DOHH2 (cell line): ENCODE data around the gene NFIX.
"Not testable (repeated sequence)": the region's sequence is repeated elsewhere in the genome, so short reads cannot be mapped to it uniquely, and the experiment has no call there.

Source experiments
- H3F3A ChIP-seq: fragments of 200-600 bp; sonication (generic), shearing (Covaris generic); 2 replicates; pipeline ENCODE4 v1.6.0; 2016; ENCODE audit warnings: antibody characterized with exemption, mild to moderate bottlenecking; ENCODE audit not compliant: control insufficient read depth, insufficient read depth
- H3K27ac ChIP-seq: fragments of 200-600 bp; sonication (generic); 2 replicates; pipeline ENCODE4 v1.5.1; 2014; ENCODE audit warnings: low read depth, mild to moderate bottlenecking, low read length, moderate library complexity
- H3K27me3 ChIP-seq: fragments of 200-600 bp; sonication (generic); 2 replicates; pipeline ENCODE4 v1.6.1; 2014; ENCODE audit warnings: mild to moderate bottlenecking, low read length, mixed read lengths; ENCODE audit not compliant: control insufficient read depth
- H3K36me3 ChIP-seq: fragments of 200-600 bp; sonication (generic); 2 replicates; pipeline ENCODE4 v1.6.1; 2014; ENCODE audit warnings: mild to moderate bottlenecking, low read length, moderate library complexity, mixed read lengths; ENCODE audit not compliant: control insufficient read depth
- H3K4me1 ChIP-seq: fragments of 200-600 bp; sonication (generic); 2 replicates; pipeline ENCODE4 v1.6.1; 2014; ENCODE audit warnings: mild to moderate bottlenecking, low read length, mixed read lengths; ENCODE audit not compliant: control insufficient read depth
- H3K4me2 ChIP-seq: fragments of 200-600 bp; sonication (generic); 2 replicates; pipeline ENCODE4 v1.6.0; 2014; ENCODE audit warnings: mild to moderate bottlenecking, low read length, moderate library complexity
- H3K4me3 ChIP-seq: fragments of 200-600 bp; sonication (generic); 2 replicates; pipeline ENCODE4 v1.5.1; 2014; ENCODE audit warnings: mild to moderate bottlenecking, low read length, mixed read lengths
- H3K79me2 ChIP-seq: fragments of 200-600 bp; sonication (generic); 2 replicates; pipeline ENCODE4 v1.6.1; 2014; ENCODE audit warnings: mild to moderate bottlenecking, low read length, mixed read lengths; ENCODE audit not compliant: control insufficient read depth
- H3K9me2 ChIP-seq: fragments of 200-600 bp; sonication (generic); replicated peaks from 2 replicates; pipeline ENCODE4 v1.6.1; 2014; ENCODE audit warnings: mild to moderate bottlenecking, low read length, mixed read lengths; ENCODE audit not compliant: control insufficient read depth
- H3K9me3 ChIP-seq: fragments of 200-600 bp; sonication (generic); 2 replicates; pipeline ENCODE4 v1.6.1; 2014; ENCODE audit warnings: antibody characterized with exemption, low read length, mixed read lengths; ENCODE audit not compliant: control insufficient read depth, insufficient read depth
- H4K20me1 ChIP-seq: fragments of 200-600 bp; sonication (generic); 2 replicates; pipeline ENCODE4 v1.6.0; 2014; ENCODE audit warnings: low read depth, mild to moderate bottlenecking, antibody characterized with exemption, low read length, moderate library complexity; ENCODE audit not compliant: control insufficient read depth, insufficient read depth
- CTCF ChIP-seq: fragments of 200-600 bp; sonication (generic); IDR thresholded peaks from one replicate; pipeline ENCODE4 v1.5.1; 2014; ENCODE audit warnings: antibody characterized with exemption, mild to moderate bottlenecking, low read depth, low read length; ENCODE audit not compliant: poor library complexity, severe bottlenecking
- EZH2phosphoT487 ChIP-seq: fragments of 200-600 bp; sonication (generic); IDR thresholded peaks from 2 replicates; pipeline ENCODE4 v1.6.1; 2017; ENCODE audit warnings: borderline replicate concordance, mild to moderate bottlenecking, antibody characterized with exemption, low read length, moderate library complexity, mixed read lengths

The NFIX gene

GRCh38 chr19:12955996-12956395, 39.3 kb upstream of the NFIX start:
- no peaks in the 10 kb centered on the region for H3K27me3 ChIP-seq
- peaks cover 37% of the 10 kb centered on the region for H3K4me1 ChIP-seq
- TF ChIP-seq CTCF (no peak), EZH2phosphoT487 (no peak)
- no peaks in the 10 kb centered on the region; the same call in 1 of the 2 replicates for H4K20me1 ChIP-seq
- H3K4me3 ChIP-seq, result peak overlapping the region; percentile 96
- H3K9me3 ChIP-seq, result no peaks in the 10 kb centered on the region
- peaks cover 54% of the 10 kb centered on the region for H3K36me3 ChIP-seq
- peaks cover 63% of the 10 kb centered on the region for H3K79me2 ChIP-seq
- peak overlapping the region; percentile 54 for H3K27ac ChIP-seq
- H3K4me2 ChIP-seq, result peak overlapping the region; percentile 77
- peaks cover 31% of the 10 kb centered on the region for H3F3A ChIP-seq
- no peaks in the 10 kb centered on the region for H3K9me2 ChIP-seq

GRCh38 chr19:12956446-12957388, 38.6 kb upstream of the NFIX start, which contains the start of gene GADD45GIP1:
Gene GADD45GIP1, minus strand, starts transcription at chr19:12957223. Its CDS starts 11 bp downstream, at chr19:12957212.
- no peak for TF ChIP-seq EZH2phosphoT487
- TF ChIP-seq CTCF, result peak; percentile 10
- Histone ChIP-seq H3K9me2 (no peaks in the 10 kb centered on the region), H3K9me3 (no peaks in the 10 kb centered on the region), H3F3A (peaks cover 29% of the 10 kb centered on the region), H3K4me1 (peaks cover 37% of the 10 kb centered on the region), H3K27ac (peak within 1 kb of the TSS; percentile 54), H3K4me2 (peak within 1 kb of the TSS; percentile 77), H3K4me3 (peak within 1 kb of the TSS; percentile 96), H4K20me1 (no peaks in the 10 kb centered on the region; the same call in 1 of the 2 replicates), H3K36me3 (peaks cover 49% of the 10 kb centered on the region), H3K27me3 (no peaks in the 10 kb centered on the region), H3K79me2 (peaks cover 62% of the 10 kb centered on the region)

GRCh38 chr19:12957389-12957952, 37.8 kb upstream of the NFIX start:
- peak overlapping the region; percentile 77 for H3K4me2 ChIP-seq
- peaks cover 37% of the 10 kb centered on the region for H3K4me1 ChIP-seq
- H3K27ac ChIP-seq, result peak overlapping the region; percentile 54
- H3K79me2 ChIP-seq, result peaks cover 54% of the 10 kb centered on the region
- H4K20me1 ChIP-seq, H3K9me2 ChIP-seq, H3K27me3 ChIP-seq, H3K9me3 ChIP-seq: not testable (repeated sequence)
- peaks cover 41% of the 10 kb centered on the region for H3K36me3 ChIP-seq
- H3K4me3 ChIP-seq, result peak overlapping the region; percentile 96
- H3F3A ChIP-seq, result peaks cover 28% of the 10 kb centered on the region

- no peak for TF ChIP-seq EZH2phosphoT487
- no peak for TF ChIP-seq CTCF
- H4K20me1 ChIP-seq, result no peaks in the 10 kb centered on the region
Observed at GRCh38 chr19:12959481-12959880, 35.8 kb upstream of the NFIX start.

More at GRCh38 chr19:12959481-12959880, 35.8 kb upstream of the NFIX start:
- Histone ChIP-seq H3K9me2 (no peaks in the 10 kb centered on the region), H3K79me2 (peaks cover 36% of the 10 kb centered on the region), H3K4me3 (no peak overlapping the region), H3K27me3 (no peaks in the 10 kb centered on the region), H3K36me3 (peaks cover 22% of the 10 kb centered on the region), H3F3A (peaks cover 9% of the 10 kb centered on the region), H3K4me2 (no peak overlapping the region), H3K9me3 (no peaks in the 10 kb centered on the region), H3K27ac (no peak overlapping the region), H3K4me1 (peaks cover 22% of the 10 kb centered on the region)
